HEK293 (cell line): ENCODE measurements around the gene KPNA3.
"Not testable (repeated sequence)": the region's sequence is repeated elsewhere in the genome, so short reads cannot be mapped to it uniquely, and the experiment has no call there.

ENCODE experiments used
- CTCF ChIP-seq: fragments of 450-650 bp; formaldehyde crosslinking; IDR thresholded peaks from 2 replicates; pipeline ENCODE4 v1.5.1; 2016; ENCODE audit warnings: missing biosample characterization, missing genetic modification characterization
- KLF9 ChIP-seq: fragments of 450-650 bp; formaldehyde crosslinking; IDR thresholded peaks from 2 replicates; pipeline ENCODE4 v1.5.1; 2016; ENCODE audit warnings: missing biosample characterization, missing genetic modification characterization, low read depth
- MYNN ChIP-seq: fragments of 450-650 bp; formaldehyde crosslinking; IDR thresholded peaks from 2 replicates; pipeline ENCODE4 v1.5.1; 2016; ENCODE audit warnings: missing biosample characterization, missing genetic modification characterization, borderline replicate concordance
- PRDM10 ChIP-seq: fragments of 450-650 bp; formaldehyde crosslinking; IDR thresholded peaks from 2 replicates; pipeline ENCODE4 v1.5.1; 2016; ENCODE audit warnings: missing biosample characterization, missing genetic modification characterization
- SP2 ChIP-seq: fragments of 450-650 bp; formaldehyde crosslinking; IDR thresholded peaks from 2 replicates; pipeline ENCODE4 v1.5.1; 2016; ENCODE audit warnings: missing biosample characterization, missing genetic modification characterization
- TRIM28 ChIP-seq: IDR thresholded peaks from 2 replicates; pipeline ENCODE4 v1.6.1; 2011; ENCODE audit warnings: low read length, control low read depth, borderline replicate concordance
- YY2 ChIP-seq: fragments of 450-650 bp; formaldehyde crosslinking; IDR thresholded peaks from 2 replicates; pipeline ENCODE4 v1.5.1; 2016; ENCODE audit warnings: missing biosample characterization, missing genetic modification characterization
- ZBTB21 ChIP-seq: fragments of 450-650 bp; formaldehyde crosslinking; IDR thresholded peaks from 2 replicates; pipeline ENCODE4 v1.5.1; 2017; ENCODE audit warnings: missing biosample characterization, missing genetic modification characterization
- ZBTB44 ChIP-seq: fragments of 450-650 bp; IDR thresholded peaks from 2 replicates; pipeline ENCODE4 v1.5.1; 2018; ENCODE audit warnings: missing biosample characterization, mild to moderate bottlenecking, missing genetic modification characterization
- ZBTB7A ChIP-seq: fragments of 450-650 bp; formaldehyde crosslinking; IDR thresholded peaks from 2 replicates; pipeline ENCODE4 v1.5.1; 2016; ENCODE audit warnings: low read depth, missing biosample characterization, missing genetic modification characterization
- ZFP41 ChIP-seq: fragments of 450-650 bp; formaldehyde crosslinking; IDR thresholded peaks from 2 replicates; pipeline ENCODE4 v1.5.1; 2016; ENCODE audit warnings: missing biosample characterization, missing genetic modification characterization, borderline replicate concordance
- ZNF350 ChIP-seq: fragments of 450-650 bp; formaldehyde crosslinking; IDR thresholded peaks from 2 replicates; pipeline ENCODE4 v1.5.0; 2017; ENCODE audit warnings: missing biosample characterization, mild to moderate bottlenecking, missing genetic modification characterization
- ZNF416 ChIP-seq: fragments of 450-650 bp; formaldehyde crosslinking; IDR thresholded peaks from 2 replicates; pipeline ENCODE4 v1.5.1; 2016; ENCODE audit warnings: missing biosample characterization, missing genetic modification characterization
- ZSCAN18 ChIP-seq: fragments of 450-650 bp; formaldehyde crosslinking; IDR thresholded peaks from 2 replicates; pipeline ENCODE4 v1.5.1; 2016; ENCODE audit warnings: missing biosample characterization, missing genetic modification characterization

- not testable (repeated sequence) for TF ChIP-seq CTCF; SP2; YY2; ZNF350; ZBTB44 (tag by site-specific recombination); ZFP41; KLF9 (tag by site-specific recombination); PRDM10 (tag by site-specific recombination); ZSCAN18 (tag by site-specific recombination); TRIM28; MYNN (tag by site-specific recombination); ZBTB7A (tag by site-specific recombination); ZNF416 (tag by site-specific recombination); ZBTB21
Observed at GRCh38 chr13:49816047-49816446, 23.6 kb upstream of the KPNA3 start.
